C4-2B (cell line): ENCODE data around the gene CSNK1D.
A peak's percentile ranks its signal among the peaks of the same experiment; 100 is the strongest.
"Not testable (repeated sequence)": the region's sequence is repeated elsewhere in the genome, so short reads cannot be mapped to it uniquely, and the experiment has no call there.

Experiments used
- H3K27ac ChIP-seq: fragments of 450-650 bp; 2 replicates; pipeline ENCODE4 v1.5.1; 2017
- ZFX ChIP-seq: fragments of 450-650 bp; IDR thresholded peaks from 2 replicates; pipeline ENCODE4 v1.6.1; 2017
- TF ChIP-seq, protein P1 (sequence below): fragments of 450-650 bp; conservative IDR thresholded peaks from 2 replicates; pipeline ENCODE4 v1.5.1; 2017; ENCODE audit warnings: mild to moderate bottlenecking

The CSNK1D gene

DNA sequence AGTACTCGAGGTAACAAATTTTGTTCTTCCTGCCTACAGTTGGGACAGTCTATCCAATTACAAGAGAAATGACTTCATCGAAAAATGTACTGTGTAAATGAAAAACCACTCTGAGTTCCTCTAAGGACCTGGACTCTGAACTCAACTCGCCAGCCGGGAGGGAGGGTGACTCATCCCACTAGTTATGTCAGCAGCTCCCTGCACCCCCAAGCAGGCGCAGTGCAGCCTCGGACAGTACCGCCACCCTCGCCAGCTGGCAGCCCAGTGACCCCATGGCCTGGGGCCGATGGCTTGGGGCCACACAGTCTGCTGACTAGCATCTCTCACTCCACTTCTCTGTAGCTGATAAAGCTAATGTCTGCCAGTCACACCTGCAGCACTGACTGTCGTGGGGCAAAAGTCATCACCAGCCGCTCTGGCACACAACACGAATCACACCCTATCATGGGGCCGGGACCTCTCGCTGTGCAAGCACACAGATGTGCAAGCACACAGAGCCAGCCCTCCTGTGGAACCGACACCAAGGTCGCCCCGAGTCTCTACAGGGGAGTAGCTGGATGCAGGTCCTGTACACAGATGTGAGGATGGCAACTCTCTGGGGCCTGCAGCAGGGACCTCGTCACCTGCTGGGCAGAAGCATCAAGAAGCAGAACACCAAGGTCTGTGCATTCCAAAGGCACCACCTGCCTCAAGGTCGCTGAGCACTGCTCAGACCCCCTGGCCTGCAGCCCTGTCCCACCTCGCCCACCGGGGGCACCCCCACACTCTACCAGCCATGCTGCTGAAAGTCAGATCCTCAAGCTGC, 5.7 kb downstream of the CSNK1D start:
- H3K27ac ChIP-seq, result peak overlapping the region; percentile 45
- TF ChIP-seq, protein P1, sequence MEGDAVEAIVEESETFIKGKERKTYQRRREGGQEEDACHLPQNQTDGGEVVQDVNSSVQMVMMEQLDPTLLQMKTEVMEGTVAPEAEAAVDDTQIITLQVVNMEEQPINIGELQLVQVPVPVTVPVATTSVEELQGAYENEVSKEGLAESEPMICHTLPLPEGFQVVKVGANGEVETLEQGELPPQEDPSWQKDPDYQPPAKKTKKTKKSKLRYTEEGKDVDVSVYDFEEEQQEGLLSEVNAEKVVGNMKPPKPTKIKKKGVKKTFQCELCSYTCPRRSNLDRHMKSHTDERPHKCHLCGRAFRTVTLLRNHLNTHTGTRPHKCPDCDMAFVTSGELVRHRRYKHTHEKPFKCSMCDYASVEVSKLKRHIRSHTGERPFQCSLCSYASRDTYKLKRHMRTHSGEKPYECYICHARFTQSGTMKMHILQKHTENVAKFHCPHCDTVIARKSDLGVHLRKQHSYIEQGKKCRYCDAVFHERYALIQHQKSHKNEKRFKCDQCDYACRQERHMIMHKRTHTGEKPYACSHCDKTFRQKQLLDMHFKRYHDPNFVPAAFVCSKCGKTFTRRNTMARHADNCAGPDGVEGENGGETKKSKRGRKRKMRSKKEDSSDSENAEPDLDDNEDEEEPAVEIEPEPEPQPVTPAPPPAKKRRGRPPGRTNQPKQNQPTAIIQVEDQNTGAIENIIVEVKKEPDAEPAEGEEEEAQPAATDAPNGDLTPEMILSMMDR, result no peak
- TF ChIP-seq ZFX, result no peak

DNA sequence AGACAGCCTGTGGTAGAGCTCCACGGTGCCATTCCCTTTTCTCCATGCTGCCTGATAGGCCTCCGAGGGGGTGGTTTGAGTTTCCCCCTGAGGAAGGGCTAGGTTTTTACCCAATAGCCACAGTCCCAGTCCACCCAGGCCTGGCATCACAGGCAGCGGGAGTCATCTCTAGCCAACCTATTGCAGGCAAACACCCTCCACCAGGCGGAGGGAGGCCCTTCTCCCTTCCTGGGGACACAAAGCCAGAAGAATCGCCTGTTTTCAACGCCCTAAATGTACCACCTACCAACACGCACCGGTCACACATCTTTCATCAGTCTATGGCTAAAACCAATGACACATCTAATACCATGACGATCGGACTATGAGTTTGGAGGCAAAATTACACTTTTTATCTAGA, 7.4 kb downstream of the CSNK1D start:
- H3K27ac ChIP-seq, result no peak overlapping the region
- no peak for TF ChIP-seq ZFX
- TF ChIP-seq, protein P1, result no peak

GRCh38 chr17:82263641-82264040, 9.9 kb downstream of the CSNK1D start:
- H3K27ac ChIP-seq, result no peak overlapping the region
- TF ChIP-seq, protein P1, result no peak
- TF ChIP-seq ZFX, result no peak

- TF ChIP-seq ZFX, result no peak
- TF ChIP-seq, protein P1, result no peak
- no peak overlapping the region for H3K27ac ChIP-seq
Measured at GRCh38 chr17:82262344-82262743, 11.2 kb downstream of the CSNK1D start.

GRCh38 chr17:82259972-82260961, 13.2 kb downstream of the CSNK1D start:
- not testable (repeated sequence) for H3K27ac ChIP-seq

GRCh38 chr17:82258555-82258954, 14.9 kb downstream of the CSNK1D start:
- TF ChIP-seq, protein P1, result no peak
- no peak for TF ChIP-seq ZFX
- no peak overlapping the region for H3K27ac ChIP-seq

GRCh38 chr17:82257473-82257872, 16.0 kb downstream of the CSNK1D start:
- TF ChIP-seq, protein P1, result no peak
- TF ChIP-seq ZFX, result no peak
- no peak overlapping the region for H3K27ac ChIP-seq
